ENCODE measurements around the gene BCL2L11.
"Not testable (repeated sequence)": the region's sequence is repeated elsewhere in the genome, so short reads cannot be mapped to it uniquely, and the experiment has no call there.

BCL2L11 gene, protein sequence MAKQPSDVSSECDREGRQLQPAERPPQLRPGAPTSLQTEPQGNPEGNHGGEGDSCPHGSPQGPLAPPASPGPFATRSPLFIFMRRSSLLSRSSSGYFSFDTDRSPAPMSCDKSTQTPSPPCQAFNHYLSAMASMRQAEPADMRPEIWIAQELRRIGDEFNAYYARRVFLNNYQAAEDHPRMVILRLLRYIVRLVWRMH

DNA sequence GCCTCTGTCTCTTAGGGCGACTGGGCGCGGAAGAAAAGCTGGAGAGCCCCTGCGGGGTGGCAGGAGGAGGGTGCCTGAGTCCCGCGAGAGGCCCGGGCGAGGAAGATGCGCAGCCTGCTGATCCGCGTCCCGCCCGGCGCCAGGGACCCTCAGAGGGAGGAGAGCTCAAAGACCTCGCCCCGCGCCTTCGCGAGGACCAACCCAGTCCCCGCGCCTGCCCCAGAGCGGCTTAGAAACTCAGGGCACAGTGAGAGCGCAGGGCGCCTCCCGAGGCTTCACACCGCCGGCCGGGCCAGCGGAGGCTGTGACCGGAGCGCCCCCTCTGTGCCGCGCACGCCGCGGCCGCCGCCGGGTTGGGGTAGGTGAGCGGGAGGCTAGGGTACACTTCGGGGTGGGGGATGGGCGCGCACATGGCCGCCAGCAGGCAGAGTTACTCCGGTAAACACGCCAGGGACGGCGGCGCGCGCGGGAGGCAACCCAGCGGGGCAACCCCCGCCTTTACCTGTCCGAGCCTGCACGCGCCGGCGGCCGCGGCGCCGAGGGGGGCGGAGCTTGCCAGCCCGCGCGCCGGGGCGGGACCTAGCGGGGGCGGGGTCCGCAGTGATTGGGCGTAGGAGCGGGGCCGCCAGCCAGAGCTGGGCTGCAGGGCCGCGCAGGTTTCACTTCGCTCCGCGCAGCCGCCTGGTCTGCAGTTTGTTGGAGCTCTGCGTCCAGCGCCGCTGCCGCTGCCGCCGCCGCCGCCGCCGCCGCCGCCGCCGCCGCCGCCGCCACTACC, at the start of gene BCL2L11:
Gene BCL2L11 (plus strand): TSS at position 662 of the 775 bp plus-strand sequence. CDS start 2,832 bp downstream, outside the sequence.
- peak; percentile 89 for DNase-seq

DNA sequence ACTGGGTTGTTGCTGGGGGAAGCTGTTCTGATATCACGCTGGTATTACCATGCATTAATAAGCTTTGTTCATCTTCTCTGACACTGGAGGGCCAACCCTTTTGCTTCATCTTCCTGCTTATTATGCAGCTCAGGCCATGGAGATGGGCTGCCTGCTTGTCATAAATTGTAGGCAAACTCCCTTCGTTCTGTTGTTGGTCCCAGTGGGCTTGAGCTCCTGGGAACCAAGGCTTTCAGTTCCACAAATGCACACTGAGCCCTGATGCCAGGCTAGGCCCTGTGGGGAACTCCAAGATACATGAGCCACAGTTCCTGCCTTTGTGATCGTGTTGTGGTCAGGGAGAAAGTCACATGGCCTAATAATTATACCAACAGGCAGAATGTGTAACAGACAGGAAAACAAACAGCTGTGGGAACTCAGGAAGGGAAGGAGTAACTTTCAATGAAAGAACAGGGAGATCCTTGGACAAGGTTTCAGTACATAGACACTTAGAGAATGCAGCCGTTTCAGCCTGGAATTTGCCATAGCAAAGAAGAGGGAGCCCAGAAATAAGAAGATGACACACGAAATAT, 49.0 kb upstream of the BCL2L11 start:
- DNase-seq = no peak

DNA sequence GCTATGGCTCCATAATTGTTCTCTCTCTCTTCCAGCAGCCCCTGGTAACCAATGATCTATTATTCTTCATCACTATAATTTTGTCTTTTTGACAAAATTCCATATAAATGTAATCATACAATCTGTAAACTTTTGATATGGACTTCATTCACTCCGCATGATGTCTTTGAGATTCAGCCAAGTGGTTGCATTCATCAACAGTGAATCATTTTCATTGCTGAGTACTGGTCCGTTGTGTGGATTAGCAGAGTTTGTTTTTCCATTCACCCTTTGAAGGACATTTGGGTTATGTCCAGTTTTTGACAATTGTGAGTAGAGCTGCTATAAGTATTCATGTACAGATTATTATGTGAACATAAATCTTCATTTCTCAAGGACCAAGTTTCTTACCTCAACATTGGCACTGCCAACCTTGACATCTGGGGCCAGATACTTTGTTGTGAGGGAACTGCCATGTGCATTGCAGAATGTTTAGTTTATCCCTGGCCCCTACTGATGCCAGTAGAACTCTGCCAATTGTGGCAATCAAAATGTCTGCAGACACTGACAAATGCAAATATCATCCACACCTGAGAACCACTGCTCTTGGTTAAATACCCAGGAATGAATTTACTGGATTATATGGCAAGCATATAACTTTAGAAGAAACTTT, 48.4 kb upstream of the BCL2L11 start:
- DNase-seq = no peak

DNA sequence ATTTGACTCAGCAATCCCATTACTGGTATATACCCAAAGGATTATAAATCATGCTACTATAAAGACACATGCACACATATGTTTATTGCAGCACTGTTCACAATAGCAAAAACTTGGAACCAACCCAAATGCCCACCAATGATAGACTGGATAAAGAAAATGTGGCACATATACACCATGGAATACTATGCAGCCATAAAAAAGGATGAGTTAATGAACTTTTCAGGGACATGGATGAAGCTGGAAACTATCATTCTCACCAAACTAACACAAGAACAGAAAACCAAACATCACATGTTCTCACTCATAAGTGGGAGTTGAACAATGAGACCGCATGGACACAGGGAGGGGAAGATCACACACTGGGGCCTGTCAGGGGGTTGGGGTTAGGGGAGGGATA, 38.1 kb upstream of the BCL2L11 start:
- not testable (repeated sequence) for DNase-seq

DNA sequence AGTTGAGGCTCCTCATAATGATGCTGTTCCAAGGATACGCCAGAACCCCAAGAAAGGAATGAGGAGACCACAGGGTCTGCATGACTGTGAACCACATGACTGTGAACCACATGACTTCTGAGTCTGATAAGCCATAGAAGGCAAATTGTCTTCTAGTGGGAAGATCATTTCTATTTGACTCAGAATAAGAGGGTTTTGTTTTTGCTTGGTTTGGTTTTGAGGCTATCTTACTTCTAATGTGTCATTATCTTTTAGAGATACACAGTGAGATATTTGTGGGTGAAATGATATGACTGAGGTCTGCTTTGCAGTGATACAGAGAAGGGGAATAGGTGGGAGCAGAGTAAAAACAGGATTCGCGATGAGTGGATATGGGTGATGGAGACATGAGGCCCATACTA, 28.9 kb upstream of the BCL2L11 start:
- no peak for DNase-seq

DNA sequence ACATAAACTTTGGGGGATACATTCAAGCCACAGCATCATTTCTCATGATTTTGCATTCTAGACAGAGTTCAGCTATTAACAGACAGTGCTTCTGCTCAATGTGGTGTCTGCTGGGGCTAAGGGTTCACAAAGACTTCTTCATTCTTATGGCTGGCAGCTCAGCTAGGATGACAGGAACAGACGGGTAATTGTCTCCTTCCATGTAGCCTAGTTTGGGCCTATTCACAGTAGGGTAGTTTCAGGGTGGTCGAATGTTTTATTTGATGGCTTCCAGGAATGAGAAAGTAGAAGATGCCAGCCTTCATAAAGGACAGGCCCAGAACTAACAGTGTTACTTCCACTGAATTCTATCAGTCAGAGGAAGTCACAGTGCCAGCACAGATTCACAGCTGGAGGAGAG, 26.0 kb upstream of the BCL2L11 start:
- DNase-seq = no peak

DNA sequence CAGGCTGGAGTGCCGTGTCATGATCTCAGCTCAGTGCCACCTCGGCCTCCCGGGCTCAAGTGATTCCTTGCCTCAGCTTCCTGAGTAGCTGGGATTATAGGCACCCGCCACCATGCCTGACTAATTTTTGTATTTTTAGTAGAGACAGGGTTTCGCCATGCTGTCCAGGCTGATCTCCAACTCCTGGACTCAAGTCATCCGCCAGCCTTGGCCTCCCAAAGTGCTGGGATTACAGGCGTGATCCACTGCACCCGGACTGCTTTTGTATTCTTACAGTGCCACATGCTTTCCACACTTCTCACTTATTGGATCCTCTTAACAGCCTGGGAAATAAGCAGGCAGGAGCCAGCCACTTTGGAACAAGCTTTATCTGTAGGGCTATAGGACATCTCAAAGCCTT, 25.3 kb upstream of the BCL2L11 start:
- DNase-seq = no peak

DNA sequence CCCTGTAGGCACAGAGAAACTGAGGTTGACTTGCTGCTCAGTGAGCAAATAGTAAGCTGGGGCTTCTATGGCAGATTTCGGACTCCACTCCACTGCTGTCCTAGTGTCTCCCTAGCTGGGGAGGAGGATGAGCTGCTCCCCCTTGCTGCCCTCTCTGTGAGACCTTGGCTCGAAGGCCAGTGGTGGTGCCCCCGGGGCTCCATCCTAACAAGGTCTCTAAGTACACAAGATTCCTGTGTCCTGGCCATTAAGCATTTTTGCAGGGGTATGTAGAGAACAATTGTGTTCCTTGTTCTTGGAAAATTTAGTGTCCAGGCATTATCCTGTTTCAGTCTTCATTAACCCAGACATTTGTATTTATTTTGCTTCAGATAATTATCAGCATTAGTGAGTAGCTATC, 21.3 kb upstream of the BCL2L11 start:
- no peak for DNase-seq

DNA sequence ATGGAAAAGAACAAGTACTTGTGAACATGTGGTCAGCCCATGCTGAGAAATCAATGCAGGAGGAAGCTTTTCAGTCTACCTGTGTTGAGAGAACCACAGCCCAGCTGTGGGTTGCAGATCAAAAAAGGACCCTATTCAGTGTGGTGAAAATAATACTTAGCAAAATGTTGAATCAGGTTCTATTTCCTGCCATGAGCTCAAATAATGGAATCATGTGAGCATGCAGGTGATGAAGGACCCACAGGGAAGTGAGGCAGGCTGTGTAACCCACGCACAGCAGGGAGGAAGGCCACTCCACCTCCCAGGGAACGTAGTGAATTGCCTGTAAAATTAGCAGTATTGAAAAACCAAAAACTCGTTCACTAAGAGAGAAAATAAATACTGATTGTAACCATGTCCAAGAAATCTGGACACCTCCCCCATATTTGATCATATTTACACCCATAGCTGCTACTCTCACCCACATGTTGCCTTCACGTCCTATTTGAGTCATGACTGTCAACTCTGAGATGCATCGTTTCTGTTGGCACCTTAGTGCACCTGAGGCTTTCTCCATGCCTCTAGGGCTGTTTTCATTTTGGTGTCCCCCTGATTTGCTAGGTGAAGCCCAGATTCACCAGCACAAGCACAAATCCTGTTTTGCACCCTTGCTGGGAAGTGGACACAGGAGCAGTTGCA, 20.5 kb upstream of the BCL2L11 start:
- no peak for DNase-seq

DNA sequence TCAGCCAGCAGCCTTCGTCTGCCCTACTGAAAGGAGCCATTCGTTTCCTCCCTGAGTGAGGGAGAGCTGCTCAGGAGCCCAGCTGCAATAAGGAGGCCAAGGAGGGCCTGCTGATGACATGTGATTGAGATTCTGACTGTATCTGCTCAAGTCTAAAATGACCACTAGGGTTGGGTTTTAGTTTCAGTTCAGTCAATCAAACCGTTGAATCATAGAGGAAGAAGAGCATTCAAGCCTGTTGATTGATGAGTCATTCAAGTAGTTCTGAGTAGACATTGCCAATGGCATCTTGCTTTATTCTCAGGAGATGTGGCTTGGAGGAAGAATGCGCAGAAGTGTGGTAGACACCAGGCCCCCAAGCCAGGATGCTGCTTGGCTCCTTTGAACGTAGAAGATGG, 19.9 kb upstream of the BCL2L11 start:
- no peak for DNase-seq

DNA sequence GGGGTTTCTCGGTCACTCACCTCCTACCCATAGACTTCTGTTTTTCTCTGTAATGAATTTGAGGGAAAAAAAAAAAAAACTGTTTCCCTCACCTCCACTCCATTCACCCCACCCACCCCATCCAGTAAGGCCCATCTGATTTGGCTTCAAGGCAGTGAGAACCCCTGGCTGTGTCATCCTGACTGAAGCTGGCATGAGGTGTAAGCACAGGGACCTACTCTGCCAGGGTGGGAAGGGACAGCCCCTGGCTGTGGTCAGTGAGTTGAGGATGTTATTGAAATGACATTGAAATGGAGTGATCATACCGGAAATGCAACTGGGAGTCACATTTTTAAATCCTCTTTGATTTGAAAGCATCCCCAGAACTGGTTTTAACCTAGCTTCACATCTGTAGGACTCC, 19.1 kb upstream of the BCL2L11 start:
- DNase-seq = no peak

DNA sequence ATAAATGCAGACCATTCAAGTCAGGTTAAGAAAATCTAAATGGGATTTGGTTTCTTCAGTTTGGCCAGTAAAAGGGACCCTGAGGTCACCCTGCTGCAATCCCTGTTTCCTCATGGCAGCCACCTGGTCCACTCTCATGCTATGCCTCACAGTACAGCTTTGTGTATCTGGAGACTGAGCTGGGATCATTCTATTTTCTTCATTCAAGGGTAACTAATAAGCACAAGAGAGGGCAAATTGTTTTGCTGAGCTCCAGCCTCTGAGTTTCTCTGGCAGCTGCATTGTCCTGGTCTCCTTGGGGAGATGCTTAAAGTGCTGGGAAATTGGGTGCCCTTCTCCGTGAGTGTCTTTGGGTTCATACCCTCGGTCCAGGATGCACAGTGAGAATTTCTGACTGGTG, 18.5 kb upstream of the BCL2L11 start:
- DNase-seq = no peak

DNA sequence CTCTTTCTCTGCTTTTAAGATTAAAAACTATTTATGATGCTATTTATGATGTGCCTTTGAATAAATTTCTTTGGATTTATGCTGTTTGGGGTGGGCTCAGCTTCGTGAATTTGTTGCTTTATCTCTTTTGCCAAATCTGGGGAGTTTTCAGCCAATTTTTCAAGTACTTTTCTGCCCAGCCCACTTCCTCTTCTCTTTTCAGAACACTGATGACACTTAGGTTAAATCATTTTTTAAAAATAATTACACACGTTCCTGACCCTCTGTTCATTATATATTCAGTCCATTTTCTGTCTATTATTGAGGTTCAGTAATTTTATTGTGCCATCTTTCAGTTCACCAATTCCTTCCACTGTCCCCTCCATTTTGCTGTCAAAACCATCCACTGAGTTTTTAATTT, 14.8 kb upstream of the BCL2L11 start:
- no peak for DNase-seq

DNA sequence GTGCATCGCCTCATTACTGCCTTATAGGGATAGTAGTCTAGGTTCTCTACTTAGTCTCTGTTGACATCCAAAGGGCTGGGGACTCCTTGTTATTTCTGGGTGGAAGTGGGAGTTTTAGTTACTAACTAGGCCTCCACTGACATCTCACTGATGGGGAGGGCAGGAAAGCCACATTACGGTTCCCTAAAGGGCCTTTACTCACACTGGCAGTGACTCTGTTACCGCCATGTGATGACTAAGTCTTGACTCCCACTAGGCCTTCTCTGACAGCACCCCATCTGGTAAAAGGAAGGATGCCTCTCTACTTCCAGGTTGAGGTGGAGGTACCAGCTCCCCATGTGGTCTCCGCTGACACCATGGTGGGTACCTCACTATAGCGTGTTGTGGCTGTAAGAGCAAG, 14.0 kb upstream of the BCL2L11 start:
- no peak for DNase-seq

DNA sequence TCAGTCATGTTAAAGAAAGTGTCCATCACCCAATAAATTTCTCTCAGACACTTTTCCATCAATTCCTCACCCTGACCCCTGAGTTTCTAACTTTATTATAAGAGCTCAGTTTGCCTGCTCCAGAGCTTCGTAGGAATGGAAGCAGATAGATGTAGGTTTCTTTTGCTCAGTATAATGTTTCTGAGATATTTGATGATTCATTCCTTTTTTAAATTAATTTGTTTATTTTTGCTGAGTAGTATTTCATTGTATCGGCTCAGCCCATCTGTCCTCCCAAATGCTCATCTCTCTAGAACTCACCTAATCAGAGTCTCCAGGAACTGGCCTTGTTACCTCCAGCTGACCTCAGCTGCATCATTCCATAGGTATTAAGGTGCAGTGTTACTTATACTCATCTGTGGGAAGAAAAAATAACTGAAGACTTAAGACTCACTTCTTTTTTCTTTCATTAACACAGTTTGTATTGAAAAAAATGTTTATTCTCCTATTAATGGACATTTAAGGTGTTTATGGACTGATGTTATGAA, 11.9 kb upstream of the BCL2L11 start:
- DNase-seq = no peak

DNA sequence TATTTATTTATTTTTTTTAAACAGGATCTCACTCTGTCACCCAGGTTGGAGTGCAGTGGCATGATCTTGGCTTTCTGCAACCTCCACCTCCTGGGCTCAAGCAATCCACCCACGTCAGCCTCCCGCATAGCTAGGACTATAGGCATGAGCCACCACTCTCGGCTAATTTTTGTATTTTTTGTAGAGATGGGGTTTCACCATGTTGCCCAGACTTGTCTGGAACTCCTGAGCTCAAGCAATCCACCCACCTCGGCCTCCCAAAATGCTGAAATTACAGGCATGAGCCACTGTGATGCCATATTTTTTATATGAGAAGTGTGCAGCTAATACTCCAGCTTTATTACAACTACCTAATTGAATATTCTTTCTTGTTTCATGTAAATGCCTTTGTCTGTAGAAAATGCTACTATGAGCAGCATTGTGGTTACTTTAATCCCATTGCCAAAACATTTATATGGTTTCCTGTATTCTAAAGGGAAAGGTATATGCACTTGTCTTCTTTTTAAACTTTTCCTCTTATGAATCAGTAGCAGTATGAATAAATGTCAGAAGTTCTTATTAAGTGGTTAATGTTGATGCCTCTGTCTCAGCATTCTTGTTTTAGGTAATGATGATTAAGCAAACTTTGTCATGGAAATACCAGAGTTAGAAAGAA, 9.5 kb upstream of the BCL2L11 start:
- DNase-seq = no peak

DNA sequence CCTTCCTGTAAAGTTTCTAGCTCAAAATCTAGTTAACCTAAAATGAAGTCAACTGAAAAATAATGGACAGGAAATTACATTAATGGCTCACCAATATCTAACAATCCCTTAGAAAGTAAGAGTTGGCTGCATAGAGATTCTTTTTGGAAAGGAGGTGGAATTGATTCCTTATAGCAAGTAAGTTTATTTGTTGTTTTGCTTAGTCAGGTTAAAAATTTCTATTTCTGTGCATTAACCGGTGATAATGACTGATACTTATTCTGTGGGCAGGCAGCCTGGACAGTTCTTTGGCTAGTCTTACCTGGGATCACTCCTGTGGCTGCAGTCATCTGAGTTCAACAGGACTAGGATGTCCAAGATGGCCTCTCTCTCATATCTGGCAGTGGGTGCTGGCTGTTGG, 6.9 kb upstream of the BCL2L11 start:
- no peak for DNase-seq

DNA sequence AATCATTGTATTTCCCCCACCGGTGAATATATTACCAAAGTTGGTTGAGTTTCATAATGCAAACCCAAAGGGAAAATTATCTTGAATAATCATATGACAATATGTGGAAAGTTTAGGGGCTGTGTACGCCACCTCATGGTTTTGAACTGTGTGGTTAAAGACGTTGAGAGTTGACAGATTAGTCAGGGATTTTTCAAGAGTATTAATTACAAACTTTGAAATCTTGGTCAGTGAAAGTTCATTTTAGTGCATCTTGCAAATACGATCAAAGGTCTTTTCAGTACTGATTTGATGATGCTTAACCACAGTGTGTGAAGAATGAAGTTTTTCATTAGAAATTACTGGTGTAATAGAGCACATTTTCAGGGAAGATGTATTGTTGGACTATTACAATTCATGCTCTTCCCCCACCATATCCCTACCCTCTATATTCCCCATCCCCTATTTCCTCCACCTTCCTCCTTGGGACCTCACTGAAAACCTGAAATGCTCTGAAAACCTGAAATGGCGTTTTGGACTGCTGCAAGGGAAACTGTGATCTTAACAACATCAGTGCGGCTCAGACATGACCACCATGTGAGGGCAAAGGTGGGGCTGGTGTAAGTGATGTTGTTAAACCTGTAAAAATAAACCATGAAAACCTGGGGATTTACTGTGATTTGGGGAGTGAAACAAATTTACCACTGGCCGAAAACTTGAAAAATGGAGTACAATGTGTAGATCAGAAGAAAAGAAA, 4.5 kb upstream of the BCL2L11 start:
- DNase-seq = no peak

DNA sequence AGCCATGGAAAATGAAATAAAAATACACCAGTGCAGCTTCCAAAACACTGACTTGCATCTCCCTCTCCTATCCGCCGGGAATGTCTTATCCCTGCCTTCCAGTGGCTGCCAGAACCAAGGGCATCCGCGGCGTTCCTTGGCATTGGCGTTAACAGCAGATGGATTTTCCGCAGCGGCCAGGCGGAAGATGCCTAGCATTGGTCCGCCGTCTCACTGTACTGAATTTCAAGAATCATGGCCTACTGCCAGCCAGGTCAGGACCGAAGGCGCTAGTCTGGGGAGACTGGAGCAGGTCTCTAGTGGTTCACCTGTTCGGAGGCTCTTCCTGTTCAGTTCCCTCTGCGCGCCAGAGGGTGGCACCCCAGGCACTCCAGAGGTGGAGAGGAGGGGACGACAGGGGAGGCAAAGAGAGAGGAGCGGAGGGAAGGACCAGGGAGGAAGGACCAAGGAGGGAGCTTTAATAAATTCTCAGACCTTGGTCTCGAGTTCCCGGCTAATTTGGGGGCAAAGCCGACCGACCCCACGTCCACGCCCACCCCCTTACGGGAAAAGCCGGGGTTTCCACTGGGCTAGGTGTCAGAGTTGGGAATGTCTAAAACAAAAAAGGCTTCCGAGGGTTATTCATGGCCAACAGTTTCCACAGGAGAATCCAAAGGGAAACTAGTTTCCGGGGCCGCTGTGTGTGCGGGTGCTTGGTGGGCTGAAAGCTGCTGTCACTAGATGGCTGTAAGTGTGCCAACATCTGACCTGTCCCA, 3.7 kb upstream of the BCL2L11 start:
- peak; percentile 74 for DNase-seq

DNA sequence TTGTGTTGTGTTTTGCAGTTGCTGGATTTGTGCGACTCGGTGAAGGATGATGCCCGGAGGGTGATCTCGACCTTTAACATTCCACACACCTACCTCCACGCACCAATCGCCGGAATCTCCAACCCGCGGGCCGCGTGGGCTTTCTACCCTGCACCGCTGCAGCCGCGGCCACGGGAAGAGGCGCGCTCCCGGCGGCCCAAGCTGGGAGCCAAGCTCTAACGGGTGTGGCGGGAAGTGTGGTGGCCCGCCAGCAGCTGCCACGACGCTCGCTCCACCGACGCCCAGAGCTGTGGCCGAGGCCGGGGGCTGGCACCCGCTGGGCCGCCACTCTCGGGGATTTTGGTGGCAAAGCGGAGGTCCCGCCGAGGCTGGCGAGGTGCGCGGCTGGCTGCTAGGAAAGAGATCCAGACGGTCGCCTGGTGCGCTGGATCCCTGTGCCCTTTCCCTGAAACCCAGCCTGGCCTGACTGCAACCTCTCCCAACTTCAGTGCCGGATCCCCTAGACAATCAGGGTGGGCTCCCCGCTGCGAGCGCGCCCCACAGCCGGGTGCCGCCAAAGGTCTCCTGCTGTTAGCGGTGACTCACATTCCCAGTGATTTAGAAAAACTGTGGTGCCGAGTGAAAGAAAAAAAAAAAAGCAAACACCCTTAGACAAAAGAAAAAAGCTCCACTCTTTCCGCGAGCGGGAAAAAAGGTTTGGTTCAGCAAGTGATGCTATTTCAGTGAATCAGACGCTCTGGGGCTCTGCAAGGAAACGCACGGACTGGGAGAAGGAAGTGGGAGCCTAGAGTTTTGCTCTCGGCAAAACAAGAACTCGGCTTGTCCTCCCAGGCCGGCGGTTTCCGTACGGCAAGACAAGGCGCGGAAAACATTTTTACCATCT, 2.9 kb upstream of the BCL2L11 start:
- no peak for DNase-seq
